Natural killer cell (primary cell): ENCODE data around the gene A4GALT. TPM values are rescaled to one million over a fixed set of nuclear protein-coding genes. Genes with fewer than 3 reads are reported as not detected.

Source experiments
- ATAC-seq, 3 donors: fragments of 150-1000 bp in 2 of 3; fragments of 200-7000 bp in 1 of 3; cut with Tn5 transposase; 1 replicate in 1 of 3; 2 replicates in 2 of 3; pipeline ENCODE4 v1.10.0; 2021; ENCODE audit warnings: mild to moderate bottlenecking in 2 of 3, moderate library complexity in 2 of 3
- DNase-seq, 2 donors: peaks; one replicate each; pipeline versions ENCODE4 v3.0.0 to v3.0.0-alpha.2; 2013 to 2021; ENCODE audit warnings: mixed read lengths in 1 of 2
- H3K27ac ChIP-seq: one replicate; pipeline ENCODE4 v1.5.1; 2013; ENCODE audit warnings: mild to moderate bottlenecking, low read length
- H3K27me3 ChIP-seq: one replicate; pipeline ENCODE4 v1.6.1; 2013; ENCODE audit warnings: low read length; ENCODE audit not compliant: control insufficient read depth, insufficient read depth
- H3K36me3 ChIP-seq: one replicate; pipeline ENCODE4 v1.6.1; 2013; ENCODE audit warnings: low read length; ENCODE audit not compliant: control insufficient read depth, insufficient read depth
- H3K4me1 ChIP-seq: one replicate; pipeline ENCODE4 v1.6.1; 2013; ENCODE audit warnings: low read length; ENCODE audit not compliant: control insufficient read depth, insufficient read depth
- H3K4me3 ChIP-seq: one replicate; pipeline ENCODE4 v1.5.1; 2013; ENCODE audit warnings: low read length
- H3K9me3 ChIP-seq: one replicate; pipeline ENCODE4 v1.6.1; 2013; ENCODE audit warnings: low read length; ENCODE audit not compliant: control insufficient read depth, insufficient read depth
- H3K27ac Mint-ChIP-seq, 2 donors: one replicate each; pipeline ENCODE4 v1.8.0; 2022; ENCODE audit warnings: mild to moderate bottlenecking in 2 of 2, mixed read lengths in 2 of 2, moderate library complexity in 1 of 2
- H3K27me3 Mint-ChIP-seq, 2 donors: one replicate each; pipeline ENCODE4 v1.8.0; 2022; ENCODE audit warnings: low read depth in 2 of 2, mixed read lengths in 2 of 2
- H3K36me3 Mint-ChIP-seq: one replicate; pipeline ENCODE4 v1.8.0; 2022; ENCODE audit warnings: mixed read lengths
- H3K4me1 Mint-ChIP-seq, 2 donors: one replicate each; pipeline ENCODE4 v1.8.0; 2022; ENCODE audit warnings: mixed read lengths in 2 of 2
- H3K4me3 Mint-ChIP-seq: one replicate; pipeline ENCODE4 v1.8.0; 2022; ENCODE audit warnings: mild to moderate bottlenecking, moderate library complexity, mixed read lengths
- H3K9me3 Mint-ChIP-seq, 2 donors: one replicate each; pipeline ENCODE4 v1.8.0; 2022; ENCODE audit warnings: mixed read lengths in 2 of 2
- WGBS: methylation state at CpG from one replicate; pipeline ENCODE4 v1.1.7; 2013; ENCODE audit warnings: missing lambda C conversion rate; ENCODE audit not compliant: insufficient coverage; 5-methylcytosine and 5-hydroxymethylcytosine counted together
- intact Hi-C: fragments of 100-400 bp; cut with micrococcal nuclease; formaldehyde crosslinking; loops from one replicate; pipeline ENCODE4 v1.14.2; 2022
- total RNA-seq, 4 donors: library from RNA; stranded (reverse); fragments of 120-200 nt in 1 of 4; gene quantifications; one replicate each; pipeline versions ENCODE4 v1.2.3 to v1.2.4, GENCODE V29; 2013 to 2022
- TF ChIP-seq, protein P1 (sequence below): fragments of 200-600 bp; IDR thresholded peaks from one replicate; pipeline ENCODE4 v1.8.0; 2022; ENCODE audit warnings: antibody characterized with exemption

Gene A4GALT
- total RNA-seq, 3 donors from 2014 or later (not counting 1 experiment from before 2014, with no cell fraction given): 0.26 TPM; not detected in 2

DNA sequence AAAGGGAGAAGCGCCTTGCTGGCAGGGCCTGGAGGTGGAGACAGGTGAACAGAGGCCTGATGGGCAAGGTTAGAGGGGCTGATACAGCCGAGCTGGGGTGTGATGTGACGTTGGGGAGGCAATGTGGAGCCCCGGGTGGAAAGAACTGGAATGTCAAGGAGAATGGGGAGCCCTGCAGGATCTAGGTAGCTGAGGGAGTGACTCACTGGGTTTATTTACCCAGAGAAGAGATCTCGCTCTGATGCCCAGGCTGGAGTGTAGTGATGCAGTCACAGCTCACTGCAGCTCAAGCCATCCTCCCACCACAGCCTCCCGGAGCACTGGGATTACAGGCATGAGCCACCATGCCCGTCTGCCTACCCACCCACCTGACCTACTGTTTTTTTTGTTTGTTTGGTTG lies 69.5 kb downstream of the A4GALT start:
- intact Hi-C loops: no loop called here
- Histone ChIP-seq H3K9me3 (no peaks in the 10 kb centered on the region), H3K36me3 (no peaks in the 10 kb centered on the region), H3K27ac (no peak overlapping the region), H3K27me3 (no peaks in the 10 kb centered on the region), H3K4me1 (peaks cover 33% of the 10 kb centered on the region), H3K4me3 (no peak overlapping the region)
- H3K4me3 Mint-ChIP-seq: peak overlapping the region; percentile 42
- WGBS: 85% methylated on average over 6 of the region's 7 CpGs
- peaks cover 0 to 27% of the 10 kb centered on the region in 2 donors for H3K4me1 Mint-ChIP-seq
- H3K36me3 Mint-ChIP-seq: no peaks in the 10 kb centered on the region
- DNase-seq (no peak), ATAC-seq (no peak)
- H3K27ac Mint-ChIP-seq: peak overlapping the region in 1 of 2 donors; percentile 22
- H3K9me3 Mint-ChIP-seq: no peaks in the 10 kb centered on the region
- no peaks in the 10 kb centered on the region for H3K27me3 Mint-ChIP-seq
- TF ChIP-seq, protein P1, sequence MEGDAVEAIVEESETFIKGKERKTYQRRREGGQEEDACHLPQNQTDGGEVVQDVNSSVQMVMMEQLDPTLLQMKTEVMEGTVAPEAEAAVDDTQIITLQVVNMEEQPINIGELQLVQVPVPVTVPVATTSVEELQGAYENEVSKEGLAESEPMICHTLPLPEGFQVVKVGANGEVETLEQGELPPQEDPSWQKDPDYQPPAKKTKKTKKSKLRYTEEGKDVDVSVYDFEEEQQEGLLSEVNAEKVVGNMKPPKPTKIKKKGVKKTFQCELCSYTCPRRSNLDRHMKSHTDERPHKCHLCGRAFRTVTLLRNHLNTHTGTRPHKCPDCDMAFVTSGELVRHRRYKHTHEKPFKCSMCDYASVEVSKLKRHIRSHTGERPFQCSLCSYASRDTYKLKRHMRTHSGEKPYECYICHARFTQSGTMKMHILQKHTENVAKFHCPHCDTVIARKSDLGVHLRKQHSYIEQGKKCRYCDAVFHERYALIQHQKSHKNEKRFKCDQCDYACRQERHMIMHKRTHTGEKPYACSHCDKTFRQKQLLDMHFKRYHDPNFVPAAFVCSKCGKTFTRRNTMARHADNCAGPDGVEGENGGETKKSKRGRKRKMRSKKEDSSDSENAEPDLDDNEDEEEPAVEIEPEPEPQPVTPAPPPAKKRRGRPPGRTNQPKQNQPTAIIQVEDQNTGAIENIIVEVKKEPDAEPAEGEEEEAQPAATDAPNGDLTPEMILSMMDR: no peak

GRCh38 chr22:42649246-42650099 lies 71.2 kb downstream of the A4GALT start, which contains the start of gene CYB5R3:
Gene CYB5R3, minus strand, starts transcription at chr22:42649392. Its CDS starts 77 bp downstream, at chr22:42649315.
- peak within 1 kb of the TSS; percentile 55 for H3K4me3 ChIP-seq
- ATAC-seq (peak; percentile 77 to 88 (median 81)), DNase-seq (peak; percentile 78 to 82)
- Mint-ChIP-seq H3K4me1 (peaks cover 8 to 43% of the 10 kb centered on the region in 2 donors), H3K4me3 (peak within 1 kb of the TSS; percentile 91), H3K36me3 (no peaks in the 10 kb centered on the region), H3K27ac (peak within 1 kb of the TSS; percentile 78 to 92), H3K27me3 (no peaks in the 10 kb centered on the region), H3K9me3 (no peaks in the 10 kb centered on the region)
- intact Hi-C loops: loop anchor here (2.0 kb wide), 1 partner anchor 35 kb away; the partner anchor contains the start of gene POLDIP3
- H3K36me3 ChIP-seq: no peaks in the 10 kb centered on the region
- peaks cover 49% of the 10 kb centered on the region for H3K4me1 ChIP-seq
- H3K27me3 ChIP-seq: no peaks in the 10 kb centered on the region
- TF ChIP-seq, protein P1: peak; percentile 16
- WGBS: 6% methylated on average over 78 of the region's 81 CpGs
- H3K9me3 ChIP-seq: no peaks in the 10 kb centered on the region
- peak within 1 kb of the TSS; percentile 85 for H3K27ac ChIP-seq

DNA sequence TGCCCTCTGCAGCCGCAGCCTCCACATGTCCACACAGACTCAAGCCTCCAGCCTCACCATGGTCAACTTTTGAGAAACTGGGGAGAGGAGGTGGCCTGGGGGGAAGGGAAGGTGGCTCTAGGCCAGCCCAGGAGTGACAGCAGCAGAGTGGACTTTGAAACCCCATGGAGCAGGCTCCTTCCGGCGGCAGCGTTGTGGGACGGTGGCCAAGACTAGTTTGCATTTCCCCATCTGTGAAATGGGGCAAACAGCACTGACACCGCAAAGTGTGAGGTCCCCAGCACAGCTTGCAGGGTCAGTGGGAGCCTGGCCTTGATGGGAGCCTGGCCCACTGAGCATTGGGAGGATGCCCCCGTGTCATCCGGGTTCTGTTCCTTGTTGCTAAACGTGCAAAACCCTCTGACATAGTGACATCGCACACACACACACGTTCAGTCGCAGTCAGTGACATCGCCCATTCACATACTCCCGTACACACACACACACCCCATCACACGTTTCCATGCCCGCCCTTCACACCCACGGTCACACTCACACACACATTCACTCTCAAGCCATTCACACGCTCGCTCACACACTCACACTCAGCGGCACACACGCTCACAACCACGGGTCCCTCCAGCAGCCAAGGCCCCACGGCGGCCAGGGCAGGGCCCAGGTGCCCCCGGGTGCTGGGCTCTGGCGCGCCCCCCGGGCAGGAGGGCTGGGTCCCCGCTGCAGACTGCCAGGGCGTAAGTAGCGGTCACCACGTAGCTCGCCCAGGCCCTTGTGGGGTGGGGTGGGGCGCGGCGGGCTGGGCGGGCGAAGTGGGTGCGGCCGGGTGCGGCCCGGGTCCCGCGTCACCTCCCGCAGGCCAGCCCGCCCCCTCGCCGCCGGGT lies 72.1 kb downstream of the A4GALT start:
- H3K9me3 ChIP-seq: no peaks in the 10 kb centered on the region
- Mint-ChIP-seq H3K4me1 (peaks cover 13 to 48% of the 10 kb centered on the region in 2 donors), H3K36me3 (no peaks in the 10 kb centered on the region), H3K27ac (peak overlapping the region; percentile 65 to 92), H3K9me3 (no peaks in the 10 kb centered on the region), H3K27me3 (no peaks in the 10 kb centered on the region), H3K4me3 (peak overlapping the region; percentile 91)
- peak overlapping the region; percentile 70 for H3K27ac ChIP-seq
- H3K4me3 ChIP-seq: peak overlapping the region; percentile 54
- ATAC-seq (peak; percentile 47 to 74 (median 59)), DNase-seq (peak; percentile 50 to 68)
- TF ChIP-seq, protein P1: no peak
- peaks cover 55% of the 10 kb centered on the region for H3K4me1 ChIP-seq
- H3K27me3 ChIP-seq: no peaks in the 10 kb centered on the region
- no peaks in the 10 kb centered on the region for H3K36me3 ChIP-seq
- 3% methylated on average over 49 of the region's 49 CpGs for WGBS
- intact Hi-C loops: loop anchor here (2.0 kb wide), 1 partner anchor 34 kb away; the partner anchor contains the start of gene POLDIP3
